Thyroid gland (tissue), 4 donors: ENCODE measurements around the gene LRRC72. TPM values are rescaled to one million over a fixed set of nuclear protein-coding genes. Genes with fewer than 3 reads are reported as not detected.

Source experiments
- DNase-seq, 2 donors: peaks; one replicate each; pipeline ENCODE4 v3.0.0-alpha.2; 2019
- H3K27ac ChIP-seq, 3 donors: fragments of 200-600 bp; sonication (generic); 1 replicate in 2 of 3; 2 replicates in 1 of 3; pipeline ENCODE4 v1.5.1; 2016 to 2019; ENCODE audit warnings: mild to moderate bottlenecking in 1 of 3, moderate library complexity in 1 of 3
- H3K27me3 ChIP-seq: fragments of 200-600 bp; sonication (generic); one replicate; pipeline ENCODE4 v1.5.1; 2019
- H3K36me3 ChIP-seq, 2 donors: fragments of 200-600 bp; sonication (generic); one replicate each; pipeline ENCODE4 v1.5.1; 2016 to 2019
- H3K4me1 ChIP-seq, 2 donors: fragments of 200-600 bp; sonication (generic); one replicate each; pipeline ENCODE4 v1.5.1; 2017 to 2019
- H3K4me3 ChIP-seq, 3 donors: fragments of 200-600 bp; sonication (generic); replicated peaks in 1 of 3; 1 replicate in 2 of 3; 2 replicates in 1 of 3; pipeline ENCODE4 v1.5.1; 2016; ENCODE audit warnings: mild to moderate bottlenecking in 1 of 3
- H3K9me3 ChIP-seq: fragments of 200-600 bp; sonication (generic); one replicate; pipeline ENCODE4 v1.5.1; 2017
- CTCF ChIP-seq, 6 experiments: fragments of 200-600 bp in 3 of 6; fragments of 450-650 bp in 3 of 6; sonication (generic) in 3 of 6; IDR thresholded peaks; one replicate each; pipeline ENCODE4 v1.5.1; 2016 to 2019; ENCODE audit warnings: antibody characterized with exemption in 6 of 6, mild to moderate bottlenecking in 2 of 6, inconsistent platforms in 1 of 6, moderate library complexity in 1 of 6
- POLR2A ChIP-seq, 2 donors: fragments of 450-650 bp; IDR thresholded peaks; one replicate each; pipeline ENCODE4 v1.6.1; 2017; ENCODE audit warnings: antibody characterized with exemption in 2 of 2, mild to moderate bottlenecking in 2 of 2, moderate library complexity in 1 of 2
- WGBS, 2 donors: methylation state at CpG; one replicate each; pipeline ENCODE4 v1.1.5; 2017; 5-methylcytosine and 5-hydroxymethylcytosine counted together
- intact Hi-C: fragments of 100-400 bp; cut with DNase I; formaldehyde crosslinking; loops from one replicate; pipeline ENCODE4 v1.15.1; 2023
- total RNA-seq, 4 donors: library from RNA; depleted of rRNA; stranded (reverse); fragments of >200 nt; gene quantifications; one replicate each; pipeline ENCODE4 v1.2.3, GENCODE V29; 2016

The LRRC72 gene
- total RNA-seq, 4 donors from 2014 or later = not detected

GRCh38 chr7:16554518-16555236 is 28.1 kb downstream of the LRRC72 start:
- Histone ChIP-seq H3K9me3 (no peaks in the 10 kb centered on the region), H3K4me3 (no peak overlapping the region), H3K4me1 (no peaks in the 10 kb centered on the region), H3K27me3 (no peaks in the 10 kb centered on the region), H3K27ac (no peak overlapping the region), H3K36me3 (no peaks in the 10 kb centered on the region)
- 82 to 88% methylated on average over 10 of the region's 10 CpGs for WGBS, 2 donors
- TF ChIP-seq POLR2A (IDR thresholded peaks at IDR 0.05) = no peak
- no peak for TF ChIP-seq CTCF (IDR thresholded peaks at IDR 0.05)
- no peak for DNase-seq
- intact Hi-C loops = no loop called here

- no peak for DNase-seq
- Histone ChIP-seq H3K4me3 (no peak overlapping the region), H3K36me3 (no peaks in the 10 kb centered on the region), H3K27me3 (no peaks in the 10 kb centered on the region), H3K27ac (no peak overlapping the region), H3K9me3 (no peaks in the 10 kb centered on the region), H3K4me1 (no peaks in the 10 kb centered on the region)
- no peak for TF ChIP-seq POLR2A (IDR thresholded peaks at IDR 0.05)
- TF ChIP-seq CTCF (IDR thresholded peaks at IDR 0.05) = no peak
- 46 to 71% methylated on average over 2 of the region's 2 CpGs for WGBS, 2 donors
- intact Hi-C loops = no loop called here
These were observed 29.7 kb downstream of the LRRC72 start for GRCh38 chr7:16556359-16556758.

GRCh38 chr7:16558761-16559302 is 32.2 kb downstream of the LRRC72 start:
- Histone ChIP-seq H3K27me3 (no peaks in the 10 kb centered on the region), H3K4me1 (no peaks in the 10 kb centered on the region), H3K4me3 (no peak overlapping the region), H3K27ac (no peak overlapping the region), H3K36me3 (no peaks in the 10 kb centered on the region), H3K9me3 (no peaks in the 10 kb centered on the region)
- 92 to 98% methylated on average over 4 of the region's 4 CpGs for WGBS, 2 donors
- TF ChIP-seq POLR2A (IDR thresholded peaks at IDR 0.05) = no peak
- no peak for TF ChIP-seq CTCF (IDR thresholded peaks at IDR 0.05)
- intact Hi-C loops = no loop called here
- no peak for DNase-seq

DNA sequence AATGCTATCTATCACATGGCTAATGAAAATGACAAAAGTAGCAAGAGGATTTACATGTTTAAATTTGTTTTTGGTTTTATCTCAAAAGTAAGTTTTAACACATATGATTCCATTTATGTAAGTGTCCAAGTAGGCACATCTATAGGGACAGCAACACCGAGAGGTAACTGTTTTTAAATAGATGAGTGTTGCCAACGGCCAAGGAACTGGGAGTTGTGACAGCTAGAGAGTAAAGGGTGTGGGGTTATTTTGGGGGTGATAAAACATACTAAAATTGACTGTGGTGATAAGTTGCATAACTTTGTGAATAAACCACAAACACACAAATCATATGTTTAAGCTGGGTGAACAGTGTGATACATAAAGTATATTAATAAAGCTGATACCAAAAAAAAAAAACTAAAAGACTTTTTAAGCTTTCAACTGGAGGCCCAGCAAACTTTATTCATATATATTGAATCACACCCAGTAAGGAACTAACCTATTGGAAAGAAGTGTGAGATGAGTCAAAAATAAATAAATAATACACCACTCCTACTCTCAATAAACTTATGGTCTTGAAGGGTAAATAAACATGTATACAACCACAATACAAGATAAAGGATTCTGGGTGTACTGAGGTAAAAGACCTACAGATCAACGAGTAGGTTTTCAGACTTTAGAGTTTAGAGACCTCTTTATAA is 33.0 kb downstream of the LRRC72 start:
- WGBS, 2 donors = 54 to 90% methylated on average over 3 of the region's 3 CpGs
- Histone ChIP-seq H3K36me3 (no peaks in the 10 kb centered on the region), H3K27me3 (no peaks in the 10 kb centered on the region), H3K27ac (no peak overlapping the region), H3K9me3 (no peaks in the 10 kb centered on the region), H3K4me3 (no peak overlapping the region), H3K4me1 (no peaks in the 10 kb centered on the region)
- intact Hi-C loops = loop anchor here (10.0 kb wide), 1 partner anchor 485 kb away; no protein-coding TSS in a partner anchor
- no peak for DNase-seq
- TF ChIP-seq CTCF (IDR thresholded peaks at IDR 0.05) (no peak), POLR2A (IDR thresholded peaks at IDR 0.05) (no peak)

DNA sequence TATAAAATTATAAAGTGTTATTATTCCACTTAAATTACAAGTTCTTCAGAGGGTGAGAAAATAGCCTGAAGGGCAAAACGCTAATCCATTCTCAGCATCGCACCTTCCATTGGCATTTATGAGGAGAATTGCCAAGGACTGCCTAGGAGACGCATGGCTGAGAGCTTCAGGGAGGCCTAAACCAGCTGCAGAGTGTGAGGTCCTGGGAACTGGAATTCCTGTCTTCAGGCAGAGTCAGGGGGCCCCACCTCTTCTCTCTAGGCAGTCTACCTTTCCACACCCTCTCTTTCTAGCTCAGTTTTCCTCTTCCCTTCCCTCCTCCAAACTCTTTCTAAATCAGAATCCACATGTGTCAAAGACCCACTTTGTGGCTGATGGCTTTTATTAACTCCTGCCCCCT is 35.3 kb downstream of the LRRC72 start:
- no peak overlapping the region for H3K4me3 ChIP-seq
- H3K27ac ChIP-seq = no peak overlapping the region
- H3K36me3 ChIP-seq = no peaks in the 10 kb centered on the region
- no peaks in the 10 kb centered on the region for H3K4me1 ChIP-seq
- TF ChIP-seq POLR2A (IDR thresholded peaks at IDR 0.05) (no peak), CTCF (IDR thresholded peaks at IDR 0.05) (no peak)
- WGBS, 2 donors = 85 to 87% methylated on average over 3 of the region's 3 CpGs
- DNase-seq = no peak
- H3K9me3 ChIP-seq = no peaks in the 10 kb centered on the region
- no peaks in the 10 kb centered on the region for H3K27me3 ChIP-seq
- intact Hi-C loops = loop anchor here (10.0 kb wide), 1 partner anchor 487 kb away; no protein-coding TSS in a partner anchor
